ENCODE results near the gene FAM204A.

DNA sequence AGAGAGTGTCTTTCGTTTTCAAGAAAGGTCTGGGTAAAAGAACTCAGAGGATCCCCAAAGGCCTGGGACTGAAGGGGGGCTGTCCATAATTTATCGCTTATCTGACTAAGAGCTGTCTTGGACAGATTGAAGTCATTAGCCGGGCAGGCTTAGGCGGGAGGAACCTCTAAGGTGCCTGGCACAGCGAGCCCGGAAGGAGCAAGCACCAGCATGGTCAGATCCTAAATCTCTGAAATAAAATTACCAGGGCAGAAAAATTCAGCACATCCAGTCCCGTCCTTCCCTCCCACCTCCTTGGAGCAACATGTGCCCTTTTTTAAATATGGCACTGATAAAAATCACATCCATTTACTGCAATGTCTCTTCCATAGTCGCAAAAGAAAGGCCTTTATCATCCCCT is 86.8 kb downstream of the FAM204A start:
- TF ChIP-seq, protein P1, sequence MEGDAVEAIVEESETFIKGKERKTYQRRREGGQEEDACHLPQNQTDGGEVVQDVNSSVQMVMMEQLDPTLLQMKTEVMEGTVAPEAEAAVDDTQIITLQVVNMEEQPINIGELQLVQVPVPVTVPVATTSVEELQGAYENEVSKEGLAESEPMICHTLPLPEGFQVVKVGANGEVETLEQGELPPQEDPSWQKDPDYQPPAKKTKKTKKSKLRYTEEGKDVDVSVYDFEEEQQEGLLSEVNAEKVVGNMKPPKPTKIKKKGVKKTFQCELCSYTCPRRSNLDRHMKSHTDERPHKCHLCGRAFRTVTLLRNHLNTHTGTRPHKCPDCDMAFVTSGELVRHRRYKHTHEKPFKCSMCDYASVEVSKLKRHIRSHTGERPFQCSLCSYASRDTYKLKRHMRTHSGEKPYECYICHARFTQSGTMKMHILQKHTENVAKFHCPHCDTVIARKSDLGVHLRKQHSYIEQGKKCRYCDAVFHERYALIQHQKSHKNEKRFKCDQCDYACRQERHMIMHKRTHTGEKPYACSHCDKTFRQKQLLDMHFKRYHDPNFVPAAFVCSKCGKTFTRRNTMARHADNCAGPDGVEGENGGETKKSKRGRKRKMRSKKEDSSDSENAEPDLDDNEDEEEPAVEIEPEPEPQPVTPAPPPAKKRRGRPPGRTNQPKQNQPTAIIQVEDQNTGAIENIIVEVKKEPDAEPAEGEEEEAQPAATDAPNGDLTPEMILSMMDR (IDR thresholded peaks at IDR 0.05) = no peak
- TF ChIP-seq POLR2A (IDR thresholded peaks at IDR 0.05) = no peak

All from heart left ventricle (tissue), 13 donors.